Loucy (cell line): ENCODE measurements around the gene MAP3K20.

Source experiments
- EZH2phosphoT487 ChIP-seq: fragments of 200-600 bp; IDR thresholded peaks from 2 replicates; pipeline ENCODE4 v1.6.1; 2018; ENCODE audit warnings: antibody characterized with exemption, mild to moderate bottlenecking, moderate library complexity, borderline replicate concordance
- TF ChIP-seq, protein P1 (sequence below): fragments of 200-600 bp; sonication (generic); conservative IDR thresholded peaks from 2 replicates; pipeline ENCODE4 v1.5.1; 2014; ENCODE audit warnings: mild to moderate bottlenecking, antibody characterized with exemption, low read length

GRCh38 chr2:173136067-173136466, 60.4 kb downstream of the MAP3K20 start:
- TF ChIP-seq, protein P1, sequence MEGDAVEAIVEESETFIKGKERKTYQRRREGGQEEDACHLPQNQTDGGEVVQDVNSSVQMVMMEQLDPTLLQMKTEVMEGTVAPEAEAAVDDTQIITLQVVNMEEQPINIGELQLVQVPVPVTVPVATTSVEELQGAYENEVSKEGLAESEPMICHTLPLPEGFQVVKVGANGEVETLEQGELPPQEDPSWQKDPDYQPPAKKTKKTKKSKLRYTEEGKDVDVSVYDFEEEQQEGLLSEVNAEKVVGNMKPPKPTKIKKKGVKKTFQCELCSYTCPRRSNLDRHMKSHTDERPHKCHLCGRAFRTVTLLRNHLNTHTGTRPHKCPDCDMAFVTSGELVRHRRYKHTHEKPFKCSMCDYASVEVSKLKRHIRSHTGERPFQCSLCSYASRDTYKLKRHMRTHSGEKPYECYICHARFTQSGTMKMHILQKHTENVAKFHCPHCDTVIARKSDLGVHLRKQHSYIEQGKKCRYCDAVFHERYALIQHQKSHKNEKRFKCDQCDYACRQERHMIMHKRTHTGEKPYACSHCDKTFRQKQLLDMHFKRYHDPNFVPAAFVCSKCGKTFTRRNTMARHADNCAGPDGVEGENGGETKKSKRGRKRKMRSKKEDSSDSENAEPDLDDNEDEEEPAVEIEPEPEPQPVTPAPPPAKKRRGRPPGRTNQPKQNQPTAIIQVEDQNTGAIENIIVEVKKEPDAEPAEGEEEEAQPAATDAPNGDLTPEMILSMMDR: no peak
- TF ChIP-seq EZH2phosphoT487: no peak
